Measurements from ENCODE around the gene TMEM134.
A peak's percentile ranks its signal among the peaks of the same experiment; 100 is the strongest.

Gene TMEM134

GRCh38 chr11:67422891-67423290, 46.2 kb downstream of the TMEM134 start:
- DNase-seq (ENCODE audit: low spot score), result no peak

GRCh38 chr11:67421430-67422031, 47.5 kb downstream of the TMEM134 start:
- no peak for DNase-seq (ENCODE audit: low spot score)

- DNase-seq (ENCODE audit: low spot score), result peak; percentile 94
Observed at GRCh38 chr11:67420646-67421429, 48.2 kb downstream of the TMEM134 start.

DNA sequence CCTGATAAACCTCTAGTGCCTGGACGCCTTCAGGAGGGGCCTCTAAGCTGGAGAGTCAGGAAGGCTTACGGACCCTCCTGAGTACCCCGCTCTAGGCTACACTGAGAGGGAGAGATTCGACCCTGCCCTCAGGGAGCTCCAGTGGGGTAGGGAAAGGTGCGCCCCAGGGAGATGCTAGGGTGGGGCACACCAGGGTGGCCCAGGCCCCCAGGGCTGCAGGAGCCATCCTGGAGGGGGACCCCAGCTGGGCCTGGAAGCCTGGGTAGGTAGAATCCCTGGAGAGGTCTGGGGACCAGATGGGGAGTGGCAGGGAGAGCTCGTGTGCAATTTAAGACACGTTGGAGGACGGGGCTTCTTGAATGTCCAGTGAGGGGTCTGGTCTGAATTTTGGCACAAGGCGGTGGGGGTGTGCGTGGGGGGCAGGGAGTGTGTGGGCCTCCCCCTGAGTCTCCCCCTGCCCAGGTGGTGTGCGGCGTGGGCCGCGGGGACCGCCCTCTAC, 48.9 kb downstream of the TMEM134 start:
- DNase-seq (ENCODE audit: low spot score), result no peak

DNA sequence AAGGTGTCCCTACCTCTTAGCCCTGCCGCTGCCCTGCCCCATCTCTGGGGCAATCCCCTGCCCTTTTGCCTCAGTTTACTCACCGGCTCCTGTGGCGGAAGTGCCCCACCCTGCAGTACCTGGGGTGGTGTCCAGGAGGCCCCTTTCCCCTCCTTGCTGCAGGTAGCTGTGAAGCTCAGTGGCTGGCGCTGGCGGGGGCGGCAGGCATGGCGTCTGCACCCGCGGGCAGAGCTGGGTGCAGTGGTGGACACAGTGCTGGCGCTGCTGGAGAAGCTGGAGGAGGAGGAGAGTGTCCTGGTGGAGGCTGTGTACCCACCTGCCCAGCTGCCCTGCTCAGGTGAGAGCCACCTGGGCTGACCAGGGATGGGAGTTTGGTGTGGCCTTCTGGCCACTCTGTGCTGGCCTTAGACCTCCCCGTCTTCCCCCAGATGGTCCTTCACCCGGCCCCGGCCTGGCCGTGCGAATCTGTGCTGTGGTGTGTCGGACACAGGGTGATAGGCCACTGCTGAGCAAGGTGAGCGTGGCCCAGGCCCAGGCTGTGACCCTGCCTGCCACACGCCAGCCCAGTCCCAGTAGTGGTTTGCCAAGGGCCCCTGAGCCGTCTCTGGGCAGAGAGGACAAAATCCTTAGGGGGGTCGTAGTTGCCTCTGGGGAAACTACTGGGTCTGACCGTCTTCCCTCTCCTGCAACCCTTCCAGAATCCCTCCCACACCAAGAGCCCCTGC, 49.6 kb downstream of the TMEM134 start:
- no peak for DNase-seq (ENCODE audit: low spot score)

GRCh38 chr11:67418476-67419281, 50.4 kb downstream of the TMEM134 start:
- peak; percentile 63 for DNase-seq (ENCODE audit: low spot score)

DNA sequence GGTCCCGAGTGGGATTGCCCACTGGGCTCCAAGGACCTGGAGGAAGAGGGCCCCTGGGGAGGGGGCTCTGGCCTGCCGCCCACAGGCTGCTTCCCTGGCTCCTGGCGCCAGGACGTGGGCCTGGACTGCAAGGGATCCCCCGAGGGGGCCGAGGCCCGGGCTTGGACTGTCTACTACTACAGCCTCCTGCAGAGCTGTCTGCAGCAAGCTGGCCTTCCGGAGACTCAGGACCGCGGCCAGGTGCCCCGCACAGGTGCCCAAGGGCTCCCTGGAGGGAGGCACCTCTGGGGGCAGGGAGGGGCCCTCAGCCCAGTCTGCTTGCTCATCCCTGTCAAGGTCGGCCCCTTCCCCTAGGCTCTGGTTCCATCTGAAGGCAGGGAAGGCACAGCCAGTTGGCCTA, 51.6 kb downstream of the TMEM134 start:
- DNase-seq (ENCODE audit: low spot score), result no peak

GRCh38 chr11:67416416-67417335, 52.4 kb downstream of the TMEM134 start:
- peak; percentile 54 for DNase-seq (ENCODE audit: low spot score)

DNA sequence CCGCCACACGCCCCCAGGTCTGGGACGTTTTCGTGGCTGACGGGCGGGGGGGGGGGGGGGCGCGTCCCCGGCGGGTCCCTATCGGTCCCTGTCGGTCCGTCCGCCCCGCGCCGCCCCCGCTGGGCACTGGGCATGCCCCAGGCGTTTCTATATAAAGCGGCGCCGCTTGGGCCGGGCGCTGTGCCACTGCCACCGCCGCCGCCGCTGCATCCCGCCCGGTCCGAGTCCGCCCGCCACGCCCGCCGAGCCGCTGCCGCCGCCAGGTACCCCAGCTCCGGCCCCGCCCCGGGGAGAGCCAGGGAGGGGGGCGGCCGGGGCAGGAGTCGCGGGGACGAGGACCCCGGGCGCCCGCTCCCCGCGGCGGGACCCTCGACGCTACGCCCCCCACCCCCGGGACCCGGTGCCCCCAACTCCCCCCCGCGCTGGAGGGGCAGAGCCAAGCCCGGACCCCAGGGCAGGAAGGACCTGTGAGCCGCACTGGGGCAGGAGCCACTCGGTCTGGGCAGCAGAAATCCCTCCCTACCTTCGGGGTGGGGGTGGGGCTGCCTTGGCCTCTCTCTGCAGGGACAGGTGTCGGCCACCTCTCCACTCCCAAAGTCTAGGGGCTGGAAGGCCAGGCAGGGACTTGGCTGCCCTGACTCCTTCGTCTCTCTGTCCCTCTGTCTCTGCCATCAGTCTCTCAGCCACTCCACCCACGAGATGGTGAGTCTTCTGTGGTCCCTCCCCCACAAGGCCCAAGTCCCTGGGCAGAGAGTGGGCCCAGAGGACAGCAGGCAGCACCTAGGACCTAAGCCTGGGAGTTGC, 53.3 kb downstream of the TMEM134 start, which contains the start of gene CARNS1:
TSS of gene CARNS1 (plus strand) at position 178 of the 804 bp plus-strand sequence. CDS start at position 700, 522 bp downstream.
- no peak for DNase-seq (ENCODE audit: low spot score)

DNA sequence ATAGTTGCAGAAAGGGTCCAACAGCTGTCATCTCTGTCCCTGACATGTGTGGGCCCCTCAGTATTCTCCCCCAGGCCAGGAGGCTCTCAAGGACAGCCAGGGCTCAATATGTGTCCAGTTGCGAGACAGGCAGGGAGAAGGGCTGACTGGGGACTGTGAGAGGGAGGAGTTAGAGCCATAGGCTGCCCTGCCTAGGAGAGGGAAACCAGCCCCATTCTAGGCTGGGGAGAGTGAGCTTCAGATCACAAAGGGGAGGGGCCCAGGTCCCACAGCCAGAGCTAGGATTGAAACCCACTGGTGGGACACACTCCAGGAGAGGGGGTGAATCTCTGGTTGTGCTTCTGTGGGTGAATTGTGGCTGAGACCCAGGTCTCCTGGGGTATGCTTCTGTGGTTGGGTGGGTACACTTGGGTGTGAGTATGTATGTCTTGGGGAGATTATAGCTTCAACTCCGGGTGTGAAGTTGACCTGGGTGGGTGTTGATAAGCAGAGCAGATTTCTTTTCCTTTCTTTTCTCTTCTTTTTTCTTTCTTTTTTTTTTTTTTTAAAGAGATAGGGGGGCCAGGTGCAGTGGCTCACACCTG, 55.7 kb downstream of the TMEM134 start:
- no peak for DNase-seq (ENCODE audit: low spot score)

DNA sequence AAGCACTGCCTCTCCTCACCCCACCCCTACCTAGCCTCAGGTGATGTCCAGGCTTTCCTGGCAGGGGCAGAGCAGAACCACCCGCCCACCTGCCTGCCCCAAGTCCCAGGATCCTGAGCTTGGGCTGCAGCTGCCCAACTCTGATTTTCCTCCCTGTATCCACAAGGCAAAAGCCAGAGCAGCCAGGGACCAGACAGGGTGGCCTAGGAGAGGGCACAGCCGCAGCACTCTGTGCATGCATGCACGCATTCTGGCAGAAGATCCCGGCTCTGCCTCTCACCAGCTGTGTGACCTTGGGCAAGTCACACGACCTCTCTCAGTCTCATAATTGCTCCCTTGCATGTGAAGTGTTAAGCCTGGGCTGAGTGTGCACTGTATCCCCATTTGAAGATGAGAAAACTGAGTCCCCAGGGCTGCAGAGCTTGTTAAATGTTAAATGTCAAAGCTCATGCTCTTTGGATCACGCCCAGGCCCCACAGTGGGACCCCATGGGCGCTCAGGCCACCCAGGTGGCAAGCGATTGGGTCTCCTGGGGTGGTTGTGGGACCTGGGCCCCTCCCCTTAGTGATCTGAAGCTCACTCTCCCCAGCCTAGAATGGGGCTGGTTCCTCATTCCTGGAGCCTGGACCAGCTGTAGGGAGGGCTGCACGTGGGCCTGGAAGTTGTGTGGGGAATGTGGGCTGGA, 56.4 kb downstream of the TMEM134 start:
- DNase-seq (ENCODE audit: low spot score), result no peak

GRCh38 chr11:67411785-67412152, 57.3 kb downstream of the TMEM134 start:
- peak; percentile 53 for DNase-seq (ENCODE audit: low spot score)

Data from NAMALWA (cell line).